ENCODE results near the gene TAL2. TPM values are rescaled to one million over a fixed set of nuclear protein-coding genes. Genes with fewer than 3 reads are reported as not detected.

Gene TAL2
- total RNA-seq (2022), result not detected in 2 replicates
- percentile 34 among the genes with signal in this experiment for Bru-seq, nascent RNA
- percentile 61 among the genes with signal in this experiment for BruChase-seq, experiment 1, labeled RNA remaining after a 6-hour chase
- BruChase-seq, experiment 2, labeled RNA remaining after a 2-hour chase, result percentile 58 among the genes with signal in this experiment
- long read RNA-seq, result 0 reads

DNA sequence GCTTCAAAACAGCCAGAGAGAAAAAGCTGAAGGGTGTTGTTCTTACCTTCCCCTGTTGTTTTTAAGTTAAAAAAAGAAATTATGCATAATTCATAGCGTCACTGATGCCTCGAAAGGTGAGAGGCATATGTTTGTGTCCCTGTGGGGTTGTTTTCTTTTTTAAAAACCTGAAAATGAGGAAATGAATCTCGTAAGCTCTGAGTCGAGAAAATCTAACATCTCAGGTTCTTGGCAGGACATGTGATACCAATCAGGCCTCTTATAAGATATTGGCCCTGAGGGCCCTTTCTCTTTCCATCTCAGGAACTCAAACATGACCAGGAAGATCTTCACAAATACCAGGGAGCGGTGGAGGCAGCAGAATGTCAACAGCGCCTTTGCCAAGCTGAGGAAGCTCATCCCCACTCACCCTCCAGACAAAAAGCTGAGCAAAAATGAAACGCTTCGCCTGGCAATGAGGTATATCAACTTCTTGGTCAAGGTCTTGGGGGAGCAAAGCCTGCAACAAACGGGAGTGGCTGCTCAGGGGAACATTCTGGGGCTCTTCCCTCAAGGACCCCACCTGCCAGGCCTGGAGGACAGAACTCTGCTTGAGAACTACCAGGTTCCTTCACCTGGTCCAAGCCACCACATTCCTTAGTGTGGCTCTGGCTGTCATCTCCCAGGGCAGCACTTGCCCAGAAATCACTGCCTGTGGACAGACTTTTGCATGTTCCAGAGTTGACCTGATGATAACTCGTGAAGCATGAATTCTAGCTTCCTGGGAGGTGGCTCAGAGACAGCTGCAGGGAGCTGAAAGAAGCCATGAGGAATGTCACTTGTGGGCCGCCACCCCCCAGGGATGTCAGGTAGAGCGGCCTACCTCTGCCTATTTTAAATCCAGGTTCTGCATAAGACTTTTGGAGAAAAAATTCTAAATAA is at the start of gene TAL2:
TAL2 (plus strand) TSS at position 274 of the 921 bp plus-strand sequence; CDS start at position 314, 40 bp downstream.
- BruUV-seq (replicated peaks), result no TSS peak
- intact Hi-C loops (cut with micrococcal nuclease), result no loop called here
- H3K9me3 Mint-ChIP-seq (ENCODE audit: unreplicated experiment), result no peaks in the 10 kb centered on the region
- no peak within 1 kb of the TSS for H3K27ac Mint-ChIP-seq (ENCODE audit: low read depth, unreplicated experiment)
- TF ChIP-seq, protein P1, sequence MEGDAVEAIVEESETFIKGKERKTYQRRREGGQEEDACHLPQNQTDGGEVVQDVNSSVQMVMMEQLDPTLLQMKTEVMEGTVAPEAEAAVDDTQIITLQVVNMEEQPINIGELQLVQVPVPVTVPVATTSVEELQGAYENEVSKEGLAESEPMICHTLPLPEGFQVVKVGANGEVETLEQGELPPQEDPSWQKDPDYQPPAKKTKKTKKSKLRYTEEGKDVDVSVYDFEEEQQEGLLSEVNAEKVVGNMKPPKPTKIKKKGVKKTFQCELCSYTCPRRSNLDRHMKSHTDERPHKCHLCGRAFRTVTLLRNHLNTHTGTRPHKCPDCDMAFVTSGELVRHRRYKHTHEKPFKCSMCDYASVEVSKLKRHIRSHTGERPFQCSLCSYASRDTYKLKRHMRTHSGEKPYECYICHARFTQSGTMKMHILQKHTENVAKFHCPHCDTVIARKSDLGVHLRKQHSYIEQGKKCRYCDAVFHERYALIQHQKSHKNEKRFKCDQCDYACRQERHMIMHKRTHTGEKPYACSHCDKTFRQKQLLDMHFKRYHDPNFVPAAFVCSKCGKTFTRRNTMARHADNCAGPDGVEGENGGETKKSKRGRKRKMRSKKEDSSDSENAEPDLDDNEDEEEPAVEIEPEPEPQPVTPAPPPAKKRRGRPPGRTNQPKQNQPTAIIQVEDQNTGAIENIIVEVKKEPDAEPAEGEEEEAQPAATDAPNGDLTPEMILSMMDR (IDR thresholded peaks at IDR 0.05; ENCODE audit: unreplicated experiment), result no peak
- no peak within 1 kb of the TSS for H3K4me3 Mint-ChIP-seq (ENCODE audit: unreplicated experiment)
- POLR2A ChIA-PET, result interaction anchor here (0.6 kb wide), 1 partner anchor 1041 kb away, joined by 5 read pairs; no protein-coding TSS in a partner anchor
- no peaks in the 10 kb centered on the region for H3K4me1 Mint-ChIP-seq (ENCODE audit: insufficient read depth, unreplicated experiment)
- no peak for DNase-seq (ENCODE audit: unreplicated experiment)
- CTCF ChIA-PET, result interaction anchor here (0.7 to 1.0 kb wide), 2 partner anchors 24 kb away, joined by 3 read pairs; no protein-coding TSS in a partner anchor
- no peaks in the 10 kb centered on the region for H3K36me3 Mint-ChIP-seq (ENCODE audit: insufficient read depth, unreplicated experiment)
- H3K27me3 Mint-ChIP-seq (ENCODE audit: insufficient read depth, unreplicated experiment), result peaks cover 11% of the 10 kb centered on the region

DNA sequence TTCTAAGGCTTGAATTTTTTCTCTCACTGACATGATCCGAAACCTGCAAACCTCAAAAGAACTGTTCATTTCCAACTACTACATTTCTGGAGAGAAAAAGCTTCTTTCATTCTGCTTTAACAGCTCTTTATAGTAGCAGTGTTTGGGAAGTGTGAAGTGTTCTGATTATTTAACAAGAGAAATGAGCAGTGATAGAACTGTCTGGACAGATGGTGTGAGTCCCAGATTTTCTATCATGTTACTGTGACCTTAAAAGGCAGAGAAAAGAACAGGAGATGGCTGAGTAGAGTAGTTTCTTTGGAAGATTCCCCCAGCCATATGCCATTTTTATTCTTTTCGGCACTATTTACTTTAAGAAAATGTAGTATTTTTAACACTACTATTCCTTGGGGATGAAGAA is 41.3 kb upstream of the TAL2 start:
- H3K27ac Mint-ChIP-seq (ENCODE audit: low read depth, unreplicated experiment), result no peak overlapping the region
- DNase-seq (ENCODE audit: unreplicated experiment), result no peak
- CTCF ChIA-PET, result interaction anchor here (0.6 to 2.0 kb wide), 5 partner anchors 12 to 1443 kb away, joined by 3 to 6 read pairs (median 3); no protein-coding TSS in a partner anchor
- TF ChIP-seq, protein P1 (IDR thresholded peaks at IDR 0.05; ENCODE audit: unreplicated experiment), result no peak
- H3K4me1 Mint-ChIP-seq (ENCODE audit: insufficient read depth, unreplicated experiment), result no peaks in the 10 kb centered on the region
- H3K36me3 Mint-ChIP-seq (ENCODE audit: insufficient read depth, unreplicated experiment), result peaks cover 15% of the 10 kb centered on the region
- no TSS peak for BruUV-seq (replicated peaks)
- H3K9me3 Mint-ChIP-seq (ENCODE audit: unreplicated experiment), result no peaks in the 10 kb centered on the region
- POLR2A ChIA-PET, result no interaction called here
- intact Hi-C loops (cut with micrococcal nuclease), result no loop called here
- no peaks in the 10 kb centered on the region for H3K27me3 Mint-ChIP-seq (ENCODE audit: insufficient read depth, unreplicated experiment)
- H3K4me3 Mint-ChIP-seq (ENCODE audit: unreplicated experiment), result no peak overlapping the region

- no peak for DNase-seq (ENCODE audit: unreplicated experiment)
- Mint-ChIP-seq H3K4me1 (ENCODE audit: insufficient read depth, unreplicated experiment) (no peaks in the 10 kb centered on the region), H3K27ac (ENCODE audit: low read depth, unreplicated experiment) (no peak overlapping the region), H3K4me3 (ENCODE audit: unreplicated experiment) (no peak overlapping the region), H3K27me3 (ENCODE audit: insufficient read depth, unreplicated experiment) (no peaks in the 10 kb centered on the region), H3K9me3 (ENCODE audit: unreplicated experiment) (no peaks in the 10 kb centered on the region), H3K36me3 (ENCODE audit: insufficient read depth, unreplicated experiment) (peaks cover 13% of the 10 kb centered on the region)
- BruUV-seq (replicated peaks), result no TSS peak
- intact Hi-C loops (cut with micrococcal nuclease), result no loop called here
- ChIA-PET CTCF (interaction anchor here (2.2 kb wide), 1 partner anchor 12 kb away, joined by 9 read pairs; no protein-coding TSS in a partner anchor), POLR2A (interaction anchor here (0.6 kb wide), 1 partner anchor 17 kb away, joined by 3 read pairs; no protein-coding TSS in a partner anchor)
- TF ChIP-seq, protein P1 (IDR thresholded peaks at IDR 0.05; ENCODE audit: unreplicated experiment), result no peak
Measured at GRCh38 chr9:105625088-105625487, 37.2 kb upstream of the TAL2 start.

GRCh38 chr9:105632807-105633206 is 29.4 kb upstream of the TAL2 start:
- Mint-ChIP-seq H3K4me3 (ENCODE audit: unreplicated experiment) (no peak overlapping the region), H3K27me3 (ENCODE audit: insufficient read depth, unreplicated experiment) (no peaks in the 10 kb centered on the region), H3K9me3 (ENCODE audit: unreplicated experiment) (no peaks in the 10 kb centered on the region), H3K36me3 (ENCODE audit: insufficient read depth, unreplicated experiment) (peaks cover 26% of the 10 kb centered on the region), H3K4me1 (ENCODE audit: insufficient read depth, unreplicated experiment) (no peaks in the 10 kb centered on the region), H3K27ac (ENCODE audit: low read depth, unreplicated experiment) (no peak overlapping the region)
- no TSS peak for BruUV-seq (replicated peaks)
- TF ChIP-seq, protein P1 (IDR thresholded peaks at IDR 0.05; ENCODE audit: unreplicated experiment), result no peak
- intact Hi-C loops (cut with micrococcal nuclease), result no loop called here
- POLR2A ChIA-PET, result interaction anchor here (0.9 to 1.3 kb wide), 2 partner anchors 10 to 61 kb away, joined by 3 read pairs; partner anchors contain the start of gene TMEM38B
- CTCF ChIA-PET, result no interaction called here
- no peak for DNase-seq (ENCODE audit: unreplicated experiment)
